ENCODE results near the gene SYNGR4. TPM values are rescaled to one million over a fixed set of nuclear protein-coding genes. Genes with fewer than 3 reads are reported as not detected.

SYNGR4 gene
- total and polyA plus RNA-seq, 2 donors (not counting 1 experiment from before 2014, with no cell fraction given) = not detected

DNA sequence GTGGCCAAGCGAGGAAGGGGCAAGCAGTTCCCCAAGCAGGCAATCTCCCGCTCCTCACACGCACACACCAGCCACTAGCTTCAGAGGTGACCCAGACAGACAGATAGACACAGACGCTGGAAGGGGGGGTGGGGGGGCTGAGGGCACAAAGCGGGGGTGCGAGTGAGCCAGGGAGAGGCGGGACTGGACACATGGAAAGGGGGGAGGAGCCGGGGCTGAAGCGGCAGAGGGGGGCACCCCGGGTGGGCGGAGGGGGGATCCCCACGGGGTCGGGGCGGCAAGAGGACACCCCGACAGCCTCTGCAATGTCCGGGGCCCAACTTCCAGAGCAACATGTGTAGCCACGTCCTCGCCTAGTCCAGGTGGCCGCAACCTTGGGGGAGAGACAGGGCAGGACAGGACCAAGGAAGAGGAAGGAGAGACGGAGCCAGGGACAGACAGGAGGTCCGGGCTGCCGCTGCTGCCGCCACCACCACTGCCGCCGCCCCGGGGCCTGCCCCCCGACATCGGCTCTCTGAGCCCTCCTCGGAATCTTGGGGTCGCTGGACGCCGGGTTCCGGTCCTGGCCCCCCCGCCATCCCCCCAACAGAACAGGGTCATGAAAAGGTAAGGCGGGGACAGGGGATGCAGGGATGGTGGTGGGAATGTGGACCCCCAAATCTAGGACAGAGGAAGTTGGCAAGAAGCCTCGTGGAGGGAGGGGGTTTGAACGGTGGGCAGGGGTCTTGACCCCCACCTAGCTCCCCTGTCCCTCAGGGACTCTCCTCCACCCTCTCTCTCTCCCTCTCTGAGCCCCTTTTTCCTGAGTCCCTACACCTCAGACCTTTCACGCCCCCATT lies 30.4 kb downstream of the SYNGR4 start:
- Histone ChIP-seq H3K27ac (ENCODE audit: low read length in 2 of 2) (no peak overlapping the region), H3K27me3 (replicated peaks in 1 of 4; ENCODE audit: control extremely low read depth in 1 of 4, control insufficient read depth in 3 of 4, insufficient read depth in 4 of 4, low read length in 3 of 4) (peaks cover 0 to 56% (median 33%) of the 10 kb centered on the region in 4 experiments), H3K4me1 (ENCODE audit: control insufficient read depth in 2 of 2, insufficient read depth in 2 of 2, low read length in 2 of 2) (peaks cover 56 to 61% of the 10 kb centered on the region in 2 donors), H3K79me2 (ENCODE audit: control insufficient read depth, insufficient read depth, low read length) (peaks cover 18% of the 10 kb centered on the region), H3K4me2 (replicated peaks; ENCODE audit: low read depth, low read length, poor library complexity, severe bottlenecking) (peak overlapping the region; percentile 72), H3K9me3 (ENCODE audit: control extremely low read depth in 1 of 3, control insufficient read depth in 2 of 3, insufficient read depth in 1 of 3, low read length in 2 of 3) (peaks cover 0 to 27% (median 0%) of the 10 kb centered on the region in 3 donors), H3K36me3 (replicated peaks in 1 of 2; ENCODE audit: control extremely low read depth in 1 of 2, control insufficient read depth in 1 of 2, extremely low read depth in 1 of 2, insufficient read depth in 2 of 2, low read length in 1 of 2) (no peaks in the 10 kb centered on the region), H3K9ac (ENCODE audit: low read length) (no peak overlapping the region), H3K4me3 (ENCODE audit: control extremely low read depth in 1 of 5, extremely low read depth in 1 of 5, insufficient read depth in 1 of 5, low read depth in 2 of 5, low read length in 4 of 5) (no peak overlapping the region), H4K20me1 (ENCODE audit: control insufficient read depth, insufficient read depth, low read length, poor library complexity, severe bottlenecking) (no peaks in the 10 kb centered on the region), H2AFZ (ENCODE audit: insufficient read depth, low read depth, low read length, poor library complexity, severe bottlenecking) (no peak overlapping the region)
- no peak for ATAC-seq (ENCODE audit: low read depth)
- peaks cover 33% of the 10 kb centered on the region for H3K27me3 Mint-ChIP-seq
- POLR2A ChIA-PET = interaction anchor here (0.5 kb wide), 1 partner anchor 31 kb away, joined by 10 read pairs; the partner anchor contains the start of genes SYNGR4 and TMEM143
- intact Hi-C loops (cut with micrococcal nuclease) = loop anchor here (10.0 kb wide), 1 partner anchor 100 kb away; no protein-coding TSS in a partner anchor
- CTCF ChIA-PET = interaction anchor here (0.7 to 2.0 kb wide), 2 partner anchors 8 to 125 kb away, joined by 3 to 5 read pairs; partner anchors contain the start of gene ZNF114
- no peaks in the 10 kb centered on the region for H3K9me3 Mint-ChIP-seq (ENCODE audit: insufficient read depth)
- H3K27ac Mint-ChIP-seq = no peak overlapping the region
- peak; percentile 46 for DNase-seq
- H3K4me1 Mint-ChIP-seq = peaks cover 41% of the 10 kb centered on the region
- H3K4me3 Mint-ChIP-seq = peak overlapping the region; percentile 71
- 2% methylated on average over 19 of the region's 38 CpGs for WGBS (ENCODE audit: insufficient coverage)
- TF ChIP-seq, protein P1, sequence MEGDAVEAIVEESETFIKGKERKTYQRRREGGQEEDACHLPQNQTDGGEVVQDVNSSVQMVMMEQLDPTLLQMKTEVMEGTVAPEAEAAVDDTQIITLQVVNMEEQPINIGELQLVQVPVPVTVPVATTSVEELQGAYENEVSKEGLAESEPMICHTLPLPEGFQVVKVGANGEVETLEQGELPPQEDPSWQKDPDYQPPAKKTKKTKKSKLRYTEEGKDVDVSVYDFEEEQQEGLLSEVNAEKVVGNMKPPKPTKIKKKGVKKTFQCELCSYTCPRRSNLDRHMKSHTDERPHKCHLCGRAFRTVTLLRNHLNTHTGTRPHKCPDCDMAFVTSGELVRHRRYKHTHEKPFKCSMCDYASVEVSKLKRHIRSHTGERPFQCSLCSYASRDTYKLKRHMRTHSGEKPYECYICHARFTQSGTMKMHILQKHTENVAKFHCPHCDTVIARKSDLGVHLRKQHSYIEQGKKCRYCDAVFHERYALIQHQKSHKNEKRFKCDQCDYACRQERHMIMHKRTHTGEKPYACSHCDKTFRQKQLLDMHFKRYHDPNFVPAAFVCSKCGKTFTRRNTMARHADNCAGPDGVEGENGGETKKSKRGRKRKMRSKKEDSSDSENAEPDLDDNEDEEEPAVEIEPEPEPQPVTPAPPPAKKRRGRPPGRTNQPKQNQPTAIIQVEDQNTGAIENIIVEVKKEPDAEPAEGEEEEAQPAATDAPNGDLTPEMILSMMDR (IDR thresholded peaks at IDR 0.05) = no peak
- TF ChIP-seq EZH2 (IDR thresholded peaks at IDR 0.05; ENCODE audit: borderline replicate concordance, insufficient read depth, low read depth, low read length, poor library complexity, severe bottlenecking) = peak; percentile 98

DNA sequence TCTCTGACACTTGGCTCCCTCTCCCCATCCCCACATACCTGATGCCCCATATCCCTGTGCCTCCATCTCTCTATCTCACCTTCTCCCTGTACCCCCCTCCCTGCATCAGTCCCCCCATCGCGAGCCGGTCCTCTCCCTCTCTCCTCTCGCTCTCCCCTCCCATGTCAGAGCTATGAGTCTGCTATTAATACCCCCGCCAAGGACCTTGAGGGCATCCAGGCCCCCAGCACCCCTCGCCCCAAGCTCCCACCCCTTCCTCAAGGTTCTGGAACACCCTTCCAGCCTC lies 30.9 kb downstream of the SYNGR4 start:
- TF ChIP-seq EZH2 (IDR thresholded peaks at IDR 0.05; ENCODE audit: borderline replicate concordance, insufficient read depth, low read depth, low read length, poor library complexity, severe bottlenecking) = no peak
- TF ChIP-seq, protein P1 (IDR thresholded peaks at IDR 0.05) = no peak
- ChIA-PET POLR2A (interaction anchor here (0.5 kb wide), 1 partner anchor 31 kb away, joined by 10 read pairs; the partner anchor contains the start of genes SYNGR4 and TMEM143), CTCF (interaction anchor here (1.0 to 2.0 kb wide), 2 partner anchors 8 to 44 kb away, joined by 3 to 5 read pairs; no protein-coding TSS in a partner anchor)
- H3K27ac ChIP-seq (ENCODE audit: low read length in 2 of 2) = no peak overlapping the region
- H3K4me2 ChIP-seq (replicated peaks; ENCODE audit: low read depth, low read length, poor library complexity, severe bottlenecking) = peak overlapping the region; percentile 72
- ATAC-seq (ENCODE audit: low read depth) (no peak), DNase-seq (no peak)
- intact Hi-C loops (cut with micrococcal nuclease) = loop anchor here (10.0 kb wide), 1 partner anchor 100 kb away; no protein-coding TSS in a partner anchor
- Mint-ChIP-seq H3K27ac (no peak overlapping the region), H3K9me3 (ENCODE audit: insufficient read depth) (no peaks in the 10 kb centered on the region), H3K4me1 (peaks cover 42% of the 10 kb centered on the region), H3K4me3 (peak overlapping the region; percentile 47), H3K27me3 (peaks cover 33% of the 10 kb centered on the region)
- peaks cover 55 to 60% of the 10 kb centered on the region in 2 donors for H3K4me1 ChIP-seq (ENCODE audit: control insufficient read depth in 2 of 2, insufficient read depth in 2 of 2, low read length in 2 of 2)
- H3K27me3 ChIP-seq (replicated peaks in 1 of 4; ENCODE audit: control extremely low read depth in 1 of 4, control insufficient read depth in 3 of 4, insufficient read depth in 4 of 4, low read length in 3 of 4) = peaks cover 0 to 56% (median 33%) of the 10 kb centered on the region in 4 experiments
- no peaks in the 10 kb centered on the region for H3K36me3 ChIP-seq (replicated peaks in 1 of 2; ENCODE audit: control extremely low read depth in 1 of 2, control insufficient read depth in 1 of 2, extremely low read depth in 1 of 2, insufficient read depth in 2 of 2, low read length in 1 of 2)
- no peak overlapping the region for H2AFZ ChIP-seq (ENCODE audit: insufficient read depth, low read depth, low read length, poor library complexity, severe bottlenecking)
- H3K9me3 ChIP-seq (ENCODE audit: control extremely low read depth in 1 of 3, control insufficient read depth in 2 of 3, insufficient read depth in 1 of 3, low read length in 2 of 3) = peaks cover 0 to 33% (median 0%) of the 10 kb centered on the region in 3 donors
- no peak overlapping the region for H3K9ac ChIP-seq (ENCODE audit: low read length)
- H3K4me3 ChIP-seq (ENCODE audit: control extremely low read depth in 1 of 5, extremely low read depth in 1 of 5, insufficient read depth in 1 of 5, low read depth in 2 of 5, low read length in 4 of 5) = no peak overlapping the region
- H3K79me2 ChIP-seq (ENCODE audit: control insufficient read depth, insufficient read depth, low read length) = peaks cover 18% of the 10 kb centered on the region
- WGBS (ENCODE audit: insufficient coverage) = no CpG with 5 or more reads among the region's 6 CpGs
- H4K20me1 ChIP-seq (ENCODE audit: control insufficient read depth, insufficient read depth, low read length, poor library complexity, severe bottlenecking) = no peaks in the 10 kb centered on the region
